NCI-H2227 treated with DMSO at 0.1 percent for 48 hours (cell line): ENCODE results near the gene PAMR1.
A peak's percentile ranks its signal among the peaks of the same experiment; 100 is the strongest.

ENCODE experiments used
- DNase-seq: peaks from one replicate; lab custom pipeline; 2025; lab: John Stamatoyannopoulos, UW

Gene PAMR1

GRCh38 chr11:35454362-35454761, 71.1 kb downstream of the PAMR1 start:
- DNase-seq: no peak

- DNase-seq: no peak
These were observed 88.7 kb downstream of the PAMR1 start for GRCh38 chr11:35436581-35437250.

GRCh38 chr11:35433588-35433987, 91.8 kb downstream of the PAMR1 start:
- DNase-seq: no peak

- no peak for DNase-seq
These were observed 93.0 kb downstream of the PAMR1 start for GRCh38 chr11:35432464-35432863.

GRCh38 chr11:35427071-35427470, 98.3 kb downstream of the PAMR1 start:
- no peak for DNase-seq

- DNase-seq: no peak
These were observed 99.1 kb downstream of the PAMR1 start for GRCh38 chr11:35426351-35426750.

GRCh38 chr11:35425603-35426212, 99.7 kb downstream of the PAMR1 start:
- DNase-seq: no peak

GRCh38 chr11:35424157-35424940, 101.1 kb downstream of the PAMR1 start:
- no peak for DNase-seq

- no peak for DNase-seq
These were observed 105.0 kb downstream of the PAMR1 start for GRCh38 chr11:35420371-35420770.

- DNase-seq: peak; percentile 65
These were observed 105.5 kb downstream of the PAMR1 start for GRCh38 chr11:35419830-35420333.

GRCh38 chr11:35419184-35419829, 106.1 kb downstream of the PAMR1 start, which contains the start of gene SLC1A2:
TSS of gene SLC1A2 (minus strand) at chr11:35419558. CDS start at chr11:35418966, 592 bp downstream.
- DNase-seq: peak; percentile 74

- DNase-seq: peak; percentile 66
These were observed 106.9 kb downstream of the PAMR1 start for GRCh38 chr11:35418282-35419183.

- DNase-seq: no peak
These were observed 109.9 kb downstream of the PAMR1 start for GRCh38 chr11:35415487-35415886.

- no peak for DNase-seq
These were observed 110.6 kb downstream of the PAMR1 start for GRCh38 chr11:35414776-35415175.

GRCh38 chr11:35414311-35414710, 111.1 kb downstream of the PAMR1 start:
- no peak for DNase-seq

GRCh38 chr11:35413598-35413997, 111.8 kb downstream of the PAMR1 start:
- no peak for DNase-seq

GRCh38 chr11:35412285-35412684, 113.1 kb downstream of the PAMR1 start:
- peak; percentile 41 for DNase-seq

GRCh38 chr11:35407041-35407440, 118.4 kb downstream of the PAMR1 start:
- no peak for DNase-seq

GRCh38 chr11:35404388-35404775, 121.0 kb downstream of the PAMR1 start:
- DNase-seq: peak; percentile 65

GRCh38 chr11:35403765-35404387, 121.5 kb downstream of the PAMR1 start:
- DNase-seq: no peak
